ENCODE data around the gene LRRC28. TPM values are rescaled to one million over a fixed set of nuclear protein-coding genes. Genes with fewer than 3 reads are reported as not detected.

The LRRC28 gene
- total RNA-seq, 1 experiment from 2014 or later: 39.3 TPM

GRCh38 chr15:99423186-99424130 lies 172.2 kb downstream of the LRRC28 start:
- DNase-seq (ENCODE audit: low read depth, low spot score): no peak
- Histone ChIP-seq H3K27me3 (ENCODE audit: control insufficient read depth, insufficient read depth, low read length) (no peaks in the 10 kb centered on the region), H3K36me3 (ENCODE audit: control insufficient read depth, insufficient read depth, low read length) (no peaks in the 10 kb centered on the region), H3K4me1 (ENCODE audit: control insufficient read depth, insufficient read depth, low read length) (no peaks in the 10 kb centered on the region), H3K9me3 (ENCODE audit: control insufficient read depth, insufficient read depth, low read depth, low read length) (no peaks in the 10 kb centered on the region), H3K4me3 (ENCODE audit: low read depth in 2 of 2, low read length in 2 of 2) (no peak overlapping the region), H3K27ac (ENCODE audit: low read length) (no peak overlapping the region)
- no peak for ATAC-seq
- intact Hi-C loops (cut with micrococcal nuclease; ENCODE audit: unreplicated experiment): no loop called here
- TF ChIP-seq TCF7L2 (IDR thresholded peaks at IDR 0.05; ENCODE audit: low read depth, low read length) (no peak), SIN3A (IDR thresholded peaks at IDR 0.05; ENCODE audit: borderline replicate concordance, insufficient read depth, low read depth, low read length) (no peak), REST (IDR thresholded peaks at IDR 0.05; ENCODE audit: insufficient read depth in 1 of 2, low read depth in 2 of 2, low read length in 1 of 2) (no peak), POLR2AphosphoS5 (IDR thresholded peaks at IDR 0.05; ENCODE audit: low read depth, low read length) (no peak)
- TF ChIP-seq, protein P1, sequence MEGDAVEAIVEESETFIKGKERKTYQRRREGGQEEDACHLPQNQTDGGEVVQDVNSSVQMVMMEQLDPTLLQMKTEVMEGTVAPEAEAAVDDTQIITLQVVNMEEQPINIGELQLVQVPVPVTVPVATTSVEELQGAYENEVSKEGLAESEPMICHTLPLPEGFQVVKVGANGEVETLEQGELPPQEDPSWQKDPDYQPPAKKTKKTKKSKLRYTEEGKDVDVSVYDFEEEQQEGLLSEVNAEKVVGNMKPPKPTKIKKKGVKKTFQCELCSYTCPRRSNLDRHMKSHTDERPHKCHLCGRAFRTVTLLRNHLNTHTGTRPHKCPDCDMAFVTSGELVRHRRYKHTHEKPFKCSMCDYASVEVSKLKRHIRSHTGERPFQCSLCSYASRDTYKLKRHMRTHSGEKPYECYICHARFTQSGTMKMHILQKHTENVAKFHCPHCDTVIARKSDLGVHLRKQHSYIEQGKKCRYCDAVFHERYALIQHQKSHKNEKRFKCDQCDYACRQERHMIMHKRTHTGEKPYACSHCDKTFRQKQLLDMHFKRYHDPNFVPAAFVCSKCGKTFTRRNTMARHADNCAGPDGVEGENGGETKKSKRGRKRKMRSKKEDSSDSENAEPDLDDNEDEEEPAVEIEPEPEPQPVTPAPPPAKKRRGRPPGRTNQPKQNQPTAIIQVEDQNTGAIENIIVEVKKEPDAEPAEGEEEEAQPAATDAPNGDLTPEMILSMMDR (IDR thresholded peaks at IDR 0.05): no peak
- POLR2A ChIA-PET: interaction anchor here (1.1 kb wide), 1 partner anchor 13 kb away, joined by 9 read pairs; no protein-coding TSS in a partner anchor
- BruUV-seq (replicated peaks): no TSS peak
- in situ Hi-C loops (cut with HindIII; ENCODE audit: low pct_unique_long_range_greater_than_20kb, low sequenced_read_pairs): no loop called here
- CTCF ChIA-PET: no interaction called here

DNA sequence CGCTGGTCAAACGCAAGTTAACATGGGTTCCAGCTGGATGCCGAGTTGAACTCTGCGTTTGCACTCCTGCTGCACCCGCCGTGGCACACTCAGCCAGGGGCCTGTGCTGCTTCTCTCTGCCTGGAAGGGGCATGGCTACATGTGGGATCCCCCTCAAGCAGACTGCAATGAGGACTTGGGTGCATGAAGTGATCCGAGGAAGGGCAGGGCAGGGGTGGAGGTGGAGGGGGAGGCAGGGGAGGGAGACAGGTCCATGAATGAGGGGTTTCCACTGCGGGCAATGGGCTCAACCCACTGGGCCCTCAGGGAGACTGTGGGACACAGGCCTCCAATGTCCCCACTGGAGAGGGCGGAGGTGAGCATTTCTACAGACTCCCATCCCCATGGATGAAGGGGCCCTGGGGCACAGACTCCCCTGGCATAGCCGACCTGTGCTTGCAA lies 172.9 kb downstream of the LRRC28 start:
- ATAC-seq (no peak), DNase-seq (ENCODE audit: low read depth, low spot score) (no peak)
- POLR2A ChIA-PET: interaction anchor here (1.1 kb wide), 1 partner anchor 12 kb away, joined by 9 read pairs; no protein-coding TSS in a partner anchor
- H3K4me1 ChIP-seq (ENCODE audit: control insufficient read depth, insufficient read depth, low read length): no peaks in the 10 kb centered on the region
- TF ChIP-seq, protein P1 (IDR thresholded peaks at IDR 0.05): no peak
- TF ChIP-seq POLR2AphosphoS5 (IDR thresholded peaks at IDR 0.05; ENCODE audit: low read depth, low read length) (no peak), TCF7L2 (IDR thresholded peaks at IDR 0.05; ENCODE audit: low read depth, low read length) (no peak), REST (IDR thresholded peaks at IDR 0.05; ENCODE audit: insufficient read depth in 1 of 2, low read depth in 2 of 2, low read length in 1 of 2) (no peak)
- CTCF ChIA-PET: no interaction called here
- H3K36me3 ChIP-seq (ENCODE audit: control insufficient read depth, insufficient read depth, low read length): no peaks in the 10 kb centered on the region
- in situ Hi-C loops (cut with HindIII; ENCODE audit: low pct_unique_long_range_greater_than_20kb, low sequenced_read_pairs) (no loop called here), intact Hi-C loops (cut with micrococcal nuclease; ENCODE audit: unreplicated experiment) (no loop called here)
- H3K4me3 ChIP-seq (ENCODE audit: low read depth in 2 of 2, low read length in 2 of 2): no peak overlapping the region
- H3K9me3 ChIP-seq (ENCODE audit: control insufficient read depth, insufficient read depth, low read depth, low read length): no peaks in the 10 kb centered on the region
- H3K27me3 ChIP-seq (ENCODE audit: control insufficient read depth, insufficient read depth, low read length): no peaks in the 10 kb centered on the region
- no peak overlapping the region for H3K27ac ChIP-seq (ENCODE audit: low read length)
- BruUV-seq (replicated peaks): no TSS peak
